ENCODE results near the gene RPS19BP1. TPM values are rescaled to one million over a fixed set of nuclear protein-coding genes. Genes with fewer than 3 reads are reported as not detected.
A peak's percentile ranks its signal among the peaks of the same experiment; 100 is the strongest.

RPS19BP1 gene
- total RNA-seq (10 to 100 TPM; 65.8 to 69.7 TPM), total RNA-seq (32.4 to 168 (median 52.1) reads per million in 172 experiments)
- 65.9 TPM for polyA plus RNA-seq (2013, experiment 1 of 2)
- polyA plus RNA-seq (2013, experiment 2 of 2), result 62.3 TPM

- H3K36me3 ChIP-seq (ENCODE audit: insufficient read depth, low read length), result peaks cover 34% of the 10 kb centered on the region
- peak within 1 kb of the TSS; percentile 90 for H3K27ac Mint-ChIP-seq
- no peaks in the 10 kb centered on the region for H3K27me3 Mint-ChIP-seq
- H3K27me3 ChIP-seq (ENCODE audit: control insufficient read depth in 1 of 2, insufficient read depth in 2 of 2, low read length in 2 of 2), result no peaks in the 10 kb centered on the region
- TF ChIP-seq CTCF (IDR thresholded peaks at IDR 0.05), result no peak
- peak; percentile 98 to 100 (median 99) for DNase-seq
- peak within 1 kb of the TSS; percentile 98 for H3K4me3 Mint-ChIP-seq
- no peaks in the 10 kb centered on the region for H3K9me3 ChIP-seq (ENCODE audit: control insufficient read depth in 1 of 2, insufficient read depth in 1 of 2, low read length in 2 of 2)
- no peaks in the 10 kb centered on the region for H3K9me3 Mint-ChIP-seq
- H3K4me1 Mint-ChIP-seq (ENCODE audit: low read depth), result peaks cover 64% of the 10 kb centered on the region
- H3K4me1 ChIP-seq (ENCODE audit: insufficient read depth, low read length), result peaks cover 67% of the 10 kb centered on the region
- peak; percentile 85 for ATAC-seq (ENCODE audit: poor library complexity)
- peak within 1 kb of the TSS; percentile 73 for H3K4me3 ChIP-seq (ENCODE audit: low read length)
- intact Hi-C loops (cut with DNase I, micrococcal nuclease), result loop anchor here (1.0 to 10.0 kb wide), 8 partner anchors 12 to 1105 kb away; partner anchors contain the start of genes ATF4 (in 2 of the 2), TNRC6B (in 2 of the 2), CBX7 (in 1 of the 2) and GRAP2 (in 1 of the 2)
- H3K27ac ChIP-seq (ENCODE audit: low read depth in 1 of 2, low read length in 2 of 2), result peak within 1 kb of the TSS; percentile 74 to 91
- POLR2A ChIA-PET, result interaction anchor here (0.7 to 5.1 kb wide), 6 partner anchors 10 to 512 kb away, joined by 3 to 129 read pairs (median 11); partner anchors contain the start of genes ATF4, RPL3 and TAB1
- CTCF ChIA-PET, result interaction anchor here (1.6 to 4.8 kb wide), 3 partner anchors 15 to 133 kb away, joined by 3 to 69 read pairs (median 6); partner anchors contain the start of genes ATF4 and TAB1
- peaks cover 45% of the 10 kb centered on the region for H3K36me3 Mint-ChIP-seq (ENCODE audit: low read depth)
Observed at GRCh38 chr22:39532215-39533073, at the start of gene RPS19BP1. Gene RPS19BP1, minus strand, starts transcription at chr22:39532748. Its CDS starts 10 bp downstream, at chr22:39532738.

- no peak overlapping the region for H3K4me3 Mint-ChIP-seq
- TF ChIP-seq CTCF (IDR thresholded peaks at IDR 0.05), result no peak
- ChIA-PET CTCF (no interaction called here), POLR2A (no interaction called here)
- Histone ChIP-seq H3K4me3 (ENCODE audit: low read length) (no peak overlapping the region), H3K27me3 (ENCODE audit: control insufficient read depth in 1 of 2, insufficient read depth in 2 of 2, low read length in 2 of 2) (peaks cover 0 to 2% of the 10 kb centered on the region in 2 experiments), H3K9me3 (ENCODE audit: control insufficient read depth in 1 of 2, insufficient read depth in 1 of 2, low read length in 2 of 2) (no peaks in the 10 kb centered on the region), H3K36me3 (ENCODE audit: insufficient read depth, low read length) (no peaks in the 10 kb centered on the region), H3K4me1 (ENCODE audit: insufficient read depth, low read length) (no peaks in the 10 kb centered on the region), H3K27ac (ENCODE audit: low read depth in 1 of 2, low read length in 2 of 2) (no peak overlapping the region)
- no peaks in the 10 kb centered on the region for H3K4me1 Mint-ChIP-seq (ENCODE audit: low read depth)
- DNase-seq (no peak), ATAC-seq (ENCODE audit: poor library complexity) (no peak)
- intact Hi-C loops (cut with DNase I, micrococcal nuclease), result no loop called here
- H3K27me3 Mint-ChIP-seq, result peaks cover 3% of the 10 kb centered on the region
- no peaks in the 10 kb centered on the region for H3K9me3 Mint-ChIP-seq
- no peaks in the 10 kb centered on the region for H3K36me3 Mint-ChIP-seq (ENCODE audit: low read depth)
- no peak overlapping the region for H3K27ac Mint-ChIP-seq
Observed at GRCh38 chr22:39581303-39581702, 48.8 kb upstream of the RPS19BP1 start.

GRCh38 chr22:39580795-39581194 is 48.2 kb upstream of the RPS19BP1 start:
- Histone ChIP-seq H3K27me3 (ENCODE audit: control insufficient read depth in 1 of 2, insufficient read depth in 2 of 2, low read length in 2 of 2) (peaks cover 0 to 2% of the 10 kb centered on the region in 2 experiments), H3K9me3 (ENCODE audit: control insufficient read depth in 1 of 2, insufficient read depth in 1 of 2, low read length in 2 of 2) (no peaks in the 10 kb centered on the region), H3K27ac (ENCODE audit: low read depth in 1 of 2, low read length in 2 of 2) (no peak overlapping the region), H3K36me3 (ENCODE audit: insufficient read depth, low read length) (no peaks in the 10 kb centered on the region), H3K4me3 (ENCODE audit: low read length) (no peak overlapping the region), H3K4me1 (ENCODE audit: insufficient read depth, low read length) (no peaks in the 10 kb centered on the region)
- no peaks in the 10 kb centered on the region for H3K4me1 Mint-ChIP-seq (ENCODE audit: low read depth)
- ChIA-PET POLR2A (no interaction called here), CTCF (no interaction called here)
- ATAC-seq (ENCODE audit: poor library complexity), result no peak
- H3K27me3 Mint-ChIP-seq, result peaks cover 3% of the 10 kb centered on the region
- no peak for DNase-seq
- H3K9me3 Mint-ChIP-seq, result no peaks in the 10 kb centered on the region
- no peak overlapping the region for H3K4me3 Mint-ChIP-seq
- H3K27ac Mint-ChIP-seq, result no peak overlapping the region
- no peaks in the 10 kb centered on the region for H3K36me3 Mint-ChIP-seq (ENCODE audit: low read depth)
- intact Hi-C loops (cut with DNase I, micrococcal nuclease), result no loop called here
- TF ChIP-seq CTCF (IDR thresholded peaks at IDR 0.05), result no peak

All from CD4-positive, alpha-beta T cell (primary cell).